MCF 10A (cell line): ENCODE measurements around the gene KLK13. TPM values are rescaled to one million over a fixed set of nuclear protein-coding genes. Genes with fewer than 3 reads are reported as not detected.
A peak's percentile ranks its signal among the peaks of the same experiment; 100 is the strongest.

Experiments
- BruUV-seq: library from RNA; stranded (reverse); fragments of 400-500 nt; replicated peaks from 2 replicates; lab custom pipeline; 2021; lab: Mats Ljungman, UMichigan
- CTCF ChIA-PET: fragments of 300-600 bp; sonication (Branson Sonifier 250); formaldehyde crosslinking; extraction: SDS; loops from one replicate; lab custom pipeline; 2021; ENCODE audit warnings: antibody characterized with exemption, inconsistent platforms; lab: Yijun Ruan, JAX
- POLR2A ChIA-PET: fragments of 300-600, 350-650 bp; sonication (Branson Sonifier 250); formaldehyde crosslinking; extraction: SDS; loops from one replicate; lab custom pipeline; 2020; ENCODE audit warnings: antibody characterized with exemption, inconsistent platforms; lab: Yijun Ruan, JAX
- DNase-seq: peaks from one replicate; pipeline ENCODE4 v3.0.0-alpha.2; 2018; ENCODE audit not compliant: unreplicated experiment
- H3K27ac Mint-ChIP-seq: one replicate; pipeline ENCODE4 v1.8.0; 2022; ENCODE audit warnings: mild to moderate bottlenecking, low read depth, mixed read lengths; ENCODE audit not compliant: unreplicated experiment
- H3K27me3 Mint-ChIP-seq: one replicate; pipeline ENCODE4 v1.8.0; 2022; ENCODE audit warnings: mixed read lengths; ENCODE audit not compliant: insufficient read depth, unreplicated experiment
- H3K36me3 Mint-ChIP-seq: one replicate; pipeline ENCODE4 v1.8.0; 2022; ENCODE audit warnings: mild to moderate bottlenecking, moderate library complexity, mixed read lengths; ENCODE audit not compliant: insufficient read depth, unreplicated experiment
- H3K4me1 Mint-ChIP-seq: one replicate; pipeline ENCODE4 v1.8.0; 2022; ENCODE audit warnings: mixed read lengths; ENCODE audit not compliant: insufficient read depth, unreplicated experiment
- H3K4me3 Mint-ChIP-seq: one replicate; pipeline ENCODE4 v1.8.0; 2022; ENCODE audit warnings: mild to moderate bottlenecking, moderate library complexity, mixed read lengths; ENCODE audit not compliant: unreplicated experiment
- H3K9me3 Mint-ChIP-seq: one replicate; pipeline ENCODE4 v1.8.0; 2022; ENCODE audit warnings: mixed read lengths; ENCODE audit not compliant: unreplicated experiment
- CTCF ChIP-seq: fragments of 200-600 bp; IDR thresholded peaks from one replicate; pipeline ENCODE4 v1.8.0; 2022; ENCODE audit warnings: antibody characterized with exemption, mild to moderate bottlenecking; ENCODE audit not compliant: unreplicated experiment
- intact Hi-C: fragments of 100-400 bp; cut with micrococcal nuclease; formaldehyde crosslinking; loops from 2 replicates; pipeline ENCODE4 v1.14.1; 2022
- total RNA-seq: library from RNA; stranded (reverse); gene quantifications from 2 replicates; pipeline ENCODE4 v1.2.3, GENCODE V29; 2022

KLK13 gene
- total RNA-seq, 1 experiment from 2014 or later: not detected

- peaks cover 21% of the 10 kb centered on the region for H3K4me1 Mint-ChIP-seq
- ChIA-PET CTCF (interaction anchor here (0.6 to 1.1 kb wide), 2 partner anchors 37 to 79 kb away, joined by 4 to 5 read pairs; no protein-coding TSS in a partner anchor), POLR2A (no interaction called here)
- BruUV-seq: no TSS peak
- no peak for TF ChIP-seq CTCF
- H3K27ac Mint-ChIP-seq: no peak overlapping the region
- DNase-seq: no peak
- no peak overlapping the region for H3K4me3 Mint-ChIP-seq
- H3K36me3 Mint-ChIP-seq: peaks cover 49% of the 10 kb centered on the region
- H3K9me3 Mint-ChIP-seq: no peaks in the 10 kb centered on the region
- intact Hi-C loops: loop anchor here (10.0 kb wide), 1 partner anchor 294 kb away; no protein-coding TSS in a partner anchor
- no peaks in the 10 kb centered on the region for H3K27me3 Mint-ChIP-seq
Measured at GRCh38 chr19:51099047-51099382, 34.1 kb upstream of the KLK13 start.

GRCh38 chr19:51098365-51099046 is 33.6 kb upstream of the KLK13 start:
- Mint-ChIP-seq H3K4me1 (peaks cover 21% of the 10 kb centered on the region), H3K36me3 (peaks cover 46% of the 10 kb centered on the region), H3K27me3 (no peaks in the 10 kb centered on the region), H3K27ac (no peak overlapping the region), H3K4me3 (no peak overlapping the region), H3K9me3 (no peaks in the 10 kb centered on the region)
- no peak for DNase-seq
- CTCF ChIA-PET: interaction anchor here (0.5 to 0.6 kb wide), 2 partner anchors 11 to 1137 kb away, joined by 3 read pairs; no protein-coding TSS in a partner anchor
- intact Hi-C loops: loop anchor here (10.0 kb wide), 1 partner anchor 294 kb away; no protein-coding TSS in a partner anchor
- BruUV-seq: no TSS peak
- TF ChIP-seq CTCF: no peak
- POLR2A ChIA-PET: no interaction called here

- POLR2A ChIA-PET: no interaction called here
- no peak overlapping the region for H3K27ac Mint-ChIP-seq
- H3K4me1 Mint-ChIP-seq: peaks cover 19% of the 10 kb centered on the region
- no peak overlapping the region for H3K4me3 Mint-ChIP-seq
- H3K27me3 Mint-ChIP-seq: no peaks in the 10 kb centered on the region
- CTCF ChIA-PET: interaction anchor here (0.6 to 1.5 kb wide), 3 partner anchors 114 to 1136 kb away, joined by 3 to 4 read pairs (median 4); no protein-coding TSS in a partner anchor
- peaks cover 38% of the 10 kb centered on the region for H3K36me3 Mint-ChIP-seq
- DNase-seq: no peak
- BruUV-seq: no TSS peak
- H3K9me3 Mint-ChIP-seq: no peaks in the 10 kb centered on the region
- TF ChIP-seq CTCF: no peak
- intact Hi-C loops: loop anchor here (1.0 to 10.0 kb wide), 3 partner anchors 76 to 293 kb away; no protein-coding TSS in a partner anchor
Measured at GRCh38 chr19:51097796-51098195, 32.9 kb upstream of the KLK13 start.

- Mint-ChIP-seq H3K4me1 (peaks cover 20% of the 10 kb centered on the region), H3K27me3 (no peaks in the 10 kb centered on the region), H3K9me3 (no peaks in the 10 kb centered on the region), H3K36me3 (peaks cover 33% of the 10 kb centered on the region), H3K27ac (no peak overlapping the region), H3K4me3 (no peak overlapping the region)
- ChIA-PET POLR2A (interaction anchor here (1.4 kb wide), 1 partner anchor 76 kb away, joined by 8 read pairs; no protein-coding TSS in a partner anchor), CTCF (interaction anchor here (0.6 to 2.1 kb wide), 22 partner anchors 13 to 1216 kb away, joined by 3 to 28 read pairs (median 3); no protein-coding TSS in a partner anchor)
- DNase-seq: peak; percentile 87
- intact Hi-C loops: loop anchor here (1.0 to 10.0 kb wide), 3 partner anchors 76 to 292 kb away; no protein-coding TSS in a partner anchor
- TF ChIP-seq CTCF: peak; percentile 53
- BruUV-seq: no TSS peak
Measured at GRCh38 chr19:51097166-51097738, 32.4 kb upstream of the KLK13 start.
